HEK293 (cell line): ENCODE results near the gene AAK1.

Experiments
- CTCF ChIP-seq: fragments of 450-650 bp; formaldehyde crosslinking; IDR thresholded peaks from 2 replicates; pipeline ENCODE4 v1.5.1; 2016; ENCODE audit warnings: missing biosample characterization, missing genetic modification characterization
- PATZ1 ChIP-seq: fragments of 450-650 bp; formaldehyde crosslinking; IDR thresholded peaks from 2 replicates; pipeline ENCODE4 v1.5.1; 2016; ENCODE audit warnings: missing biosample characterization, missing genetic modification characterization
- PBX3 ChIP-seq: sonication (generic); formaldehyde crosslinking; IDR thresholded peaks from 2 replicates; pipeline ENCODE4 v1.8.1; 2022; ENCODE audit warnings: mild to moderate bottlenecking, moderate library complexity, missing genetic modification reagents
- ZNF433 ChIP-seq: fragments of 450-650 bp; formaldehyde crosslinking; IDR thresholded peaks from 2 replicates; pipeline ENCODE4 v1.5.1; 2016; ENCODE audit warnings: missing biosample characterization, missing genetic modification characterization, low read depth
- ZNF707 ChIP-seq: fragments of 450-650 bp; formaldehyde crosslinking; IDR thresholded peaks from 2 replicates; pipeline ENCODE4 v1.5.1; 2016; ENCODE audit warnings: missing biosample characterization, missing genetic modification characterization

GRCh38 chr2:69560147-69560482 is 83.4 kb downstream of the AAK1 start:
- TF ChIP-seq ZNF707 (tag by site-specific recombination) (no peak), CTCF (tag by site-specific recombination) (no peak), PATZ1 (no peak), ZNF433 (tag by site-specific recombination) (no peak), PBX3 (CRISPR knock-in tag) (no peak)
